H1 (cell line): Measurements from ENCODE around the gene GREB1L. TPM values are rescaled to one million over a fixed set of nuclear protein-coding genes. Genes with fewer than 3 reads are reported as not detected.

Experiments
- CTCF ChIA-PET: fragments of 300-600 bp; sonication (Branson Sonifier 250); formaldehyde crosslinking; loops from one replicate; lab custom pipeline; 2021; ENCODE audit not compliant: partially characterized antibody; lab: Charles Lee
- POLR2A ChIA-PET: fragments of 300-600 bp; sonication (Branson Sonifier 250); formaldehyde crosslinking; loops from one replicate; lab custom pipeline; 2021; ENCODE audit warnings: inconsistent platforms; ENCODE audit not compliant: partially characterized antibody; lab: Charles Lee
- DNase-seq, 2 experiments: peaks; one replicate each; pipeline versions ENCODE4 v3.0.0 to v3.0.0-alpha.2; 2010 to 2022; ENCODE audit warnings: low spot score in 2 of 2, low read depth in 1 of 2, mixed read lengths in 1 of 2
- FAIRE-seq: peaks from 2 replicates; lab custom pipeline; 2011; peaks lifted over from hg19 to GRCh38; lab: Jason Lieb, UNC
- H2AFZ ChIP-seq: 2 replicates; pipeline ENCODE4 v1.8.1; 2012; ENCODE audit warnings: low read length, inconsistent platforms
- H2AK5ac ChIP-seq: 2 replicates; pipeline ENCODE4 v1.6.1; 2013; ENCODE audit warnings: low read depth, low read length
- H2BK120ac ChIP-seq: replicated peaks from 2 replicates; pipeline ENCODE3; 2013; ENCODE audit warnings: low read depth, low read length, inconsistent platforms
- H2BK12ac ChIP-seq: 2 replicates; pipeline ENCODE4 v1.6.1; 2013; ENCODE audit warnings: low read depth, low read length
- H2BK15ac ChIP-seq: 2 replicates; pipeline ENCODE4 v1.6.1; 2013; ENCODE audit warnings: low read length
- H2BK20ac ChIP-seq: 2 replicates; pipeline ENCODE4 v1.6.1; 2013; ENCODE audit warnings: low read length
- H2BK5ac ChIP-seq: 2 replicates; pipeline ENCODE4 v1.6.1; 2013; ENCODE audit warnings: low read depth, low read length
- H3K14ac ChIP-seq: 2 replicates; pipeline ENCODE4 v1.6.1; 2013; ENCODE audit warnings: inconsistent platforms; ENCODE audit not compliant: insufficient read length
- H3K18ac ChIP-seq: 2 replicates; pipeline ENCODE4 v1.6.1; 2013; ENCODE audit warnings: low read length; ENCODE audit errors: extremely low read depth
- H3K23ac ChIP-seq: 2 replicates; pipeline ENCODE4 v1.6.1; 2013; ENCODE audit warnings: inconsistent platforms; ENCODE audit not compliant: insufficient read length
- H3K23me2 ChIP-seq: 2 replicates; pipeline ENCODE4 v1.6.1; 2013; ENCODE audit warnings: low read depth, low read length
- H3K27ac ChIP-seq: 2 replicates; pipeline ENCODE4 v1.6.1; 2011; ENCODE audit warnings: low read depth, low read length, inconsistent platforms
- H3K27me3 ChIP-seq, 4 experiments: replicated peaks in 1 of 4; 1 replicate in 1 of 4; 2 replicates in 3 of 4; pipeline versions ENCODE4 v1.6.1 to v1.8.1; 2011 to 2013; ENCODE audit warnings: low read length in 3 of 4, mild to moderate bottlenecking in 3 of 4, inconsistent platforms in 2 of 4, mixed read lengths in 2 of 4, moderate library complexity in 1 of 4; ENCODE audit not compliant: control insufficient read depth in 3 of 4, insufficient read depth in 3 of 4; ENCODE audit errors: extremely low read depth in 1 of 4
- H3K36me3 ChIP-seq, 4 experiments: 2 replicates each; pipeline versions ENCODE4 v1.6.1 to v1.8.1; 2011 to 2013; ENCODE audit warnings: mild to moderate bottlenecking in 4 of 4, low read length in 3 of 4, moderate library complexity in 2 of 4, control low read depth in 1 of 4, inconsistent platforms in 1 of 4; ENCODE audit not compliant: insufficient read depth in 4 of 4, control insufficient read depth in 2 of 4
- H3K4ac ChIP-seq: replicated peaks from 2 replicates; pipeline ENCODE3; 2013; ENCODE audit warnings: low read length, low read depth, mixed read lengths, inconsistent platforms; ENCODE audit not compliant: insufficient read length
- H3K4me1 ChIP-seq, 4 experiments: replicated peaks in 1 of 4; 1 replicate in 1 of 4; 2 replicates in 3 of 4; pipeline versions ENCODE4 v1.6.1 to v1.8.1; 2011 to 2013; ENCODE audit warnings: low read length in 3 of 4, inconsistent platforms in 2 of 4, mixed read lengths in 1 of 4; ENCODE audit not compliant: insufficient read depth in 4 of 4, control insufficient read depth in 3 of 4
- H3K4me2 ChIP-seq, 2 experiments: 2 replicates each; pipeline versions ENCODE4 v1.6.1 to v1.8.1; 2011 to 2013; ENCODE audit warnings: low read depth in 2 of 2, low read length in 2 of 2, control low read depth in 1 of 2, inconsistent platforms in 1 of 2, mild to moderate bottlenecking in 1 of 2; ENCODE audit not compliant: insufficient read depth in 1 of 2
- H3K4me3 ChIP-seq, 4 experiments: fragments of 200-600, 300-600 bp in 1 of 4; sonication (generic), shearing (Covaris generic), sonication (Bioruptor Twin) in 1 of 4; 2 replicates each; pipeline versions ENCODE4 v1.5.1 to v1.8.1; 2011 to 2016; ENCODE audit warnings: low read length in 4 of 4, low read depth in 3 of 4, control low read depth in 2 of 4, inconsistent platforms in 2 of 4, mild to moderate bottlenecking in 2 of 4, mixed read lengths in 1 of 4, moderate library complexity in 1 of 4; ENCODE audit not compliant: insufficient read depth in 2 of 4; ENCODE audit errors: extremely low read depth in 1 of 4
- H3K56ac ChIP-seq: replicated peaks from 2 replicates; pipeline ENCODE3; 2013; ENCODE audit warnings: low read depth, mild to moderate bottlenecking, mixed read lengths, low read length, inconsistent platforms; ENCODE audit not compliant: insufficient read length
- H3K79me1 ChIP-seq: 2 replicates; pipeline ENCODE4 v1.6.1; 2013; ENCODE audit warnings: low read depth, low read length, control low read depth
- H3K79me2 ChIP-seq, 2 experiments: 2 replicates each; pipeline versions ENCODE4 v1.6.1 to v1.8.1; 2012 to 2013; ENCODE audit warnings: low read length in 2 of 2, mild to moderate bottlenecking in 2 of 2, inconsistent platforms in 1 of 2; ENCODE audit not compliant: insufficient read depth in 2 of 2, control insufficient read depth in 1 of 2
- H3K9ac ChIP-seq, 4 experiments: replicated peaks in 1 of 4; 1 replicate in 1 of 4; 2 replicates in 3 of 4; pipeline versions ENCODE4 v1.6.1 to v1.8.1; 2011 to 2013; ENCODE audit warnings: low read depth in 3 of 4, low read length in 3 of 4, control low read depth in 2 of 4, mild to moderate bottlenecking in 2 of 4, moderate library complexity in 2 of 4, inconsistent platforms in 1 of 4; ENCODE audit errors: extremely low read depth in 1 of 4
- H3K9me3 ChIP-seq, 2 experiments: 2 replicates each; pipeline versions ENCODE4 v1.6.1 to v1.8.1; 2012 to 2013; ENCODE audit warnings: mild to moderate bottlenecking in 2 of 2, moderate library complexity in 2 of 2, control low read depth in 1 of 2, inconsistent platforms in 1 of 2, low read depth in 1 of 2, low read length in 1 of 2, mixed read lengths in 1 of 2; ENCODE audit not compliant: insufficient read depth in 2 of 2
- H4K20me1 ChIP-seq, 2 experiments: replicated peaks in 1 of 2; 2 replicates each; pipeline versions ENCODE3 to v1.8.1; 2011 to 2013; ENCODE audit warnings: inconsistent platforms in 2 of 2, low read length in 2 of 2, mild to moderate bottlenecking in 1 of 2; ENCODE audit not compliant: insufficient read depth in 2 of 2, control insufficient read depth in 1 of 2
- H4K5ac ChIP-seq: 2 replicates; pipeline ENCODE4 v1.6.1; 2013; ENCODE audit warnings: low read length, low read depth, mixed read lengths, inconsistent platforms; ENCODE audit not compliant: insufficient read length
- H4K8ac ChIP-seq: 2 replicates; pipeline ENCODE4 v1.8.0; 2013; ENCODE audit warnings: mild to moderate bottlenecking, moderate library complexity, low read length, inconsistent platforms; ENCODE audit not compliant: insufficient read depth; ENCODE audit errors: extremely low read depth
- H4K91ac ChIP-seq: replicated peaks from 2 replicates; pipeline ENCODE3; 2013; ENCODE audit warnings: low read length, mixed read lengths, inconsistent platforms; ENCODE audit not compliant: insufficient read length
- NRF1 ChIP-seq: IDR thresholded peaks from 2 replicates; pipeline ENCODE4 v1.6.1; 2011; ENCODE audit warnings: mild to moderate bottlenecking, low read depth, low read length, improper control_type of control experiment
- SIN3A ChIP-seq, 2 experiments: IDR thresholded peaks in 1 of 2; conservative IDR thresholded peaks in 1 of 2; 2 replicates each; pipeline ENCODE4 v1.6.1; 2011 to 2012; ENCODE audit warnings: low read length in 2 of 2, improper control_type of control experiment in 1 of 2, low read depth in 1 of 2, mild to moderate bottlenecking in 1 of 2
- WGBS, 2 experiments: shearing (Covaris generic) in 1 of 2; methylation state at CpG; one replicate each; pipeline versions ENCODE4 v1.1.6 to v1.1.7; 2013 to 2015; ENCODE audit warnings: low lambda C conversion rate in 2 of 2, mixed read lengths in 2 of 2, inconsistent platforms in 1 of 2, low coverage in 1 of 2, missing lambda C conversion rate in 1 of 2; ENCODE audit not compliant: insufficient replicate concordance in 2 of 2, insufficient coverage in 1 of 2, insufficient read length in 1 of 2; ENCODE audit errors: extremely low coverage in 1 of 2, missing lambda C conversion rate in 1 of 2; 5-methylcytosine and 5-hydroxymethylcytosine counted together
- polyA plus RNA-seq, 7 experiments: library from polyadenylated mRNA; depleted of rRNA in 3 of 7; stranded (reverse) in 5 of 7; unstranded in 2 of 7; fragments of >200 nt in 5 of 7; fragments of 200-250 nt in 2 of 7; gene quantifications; 1 replicate in 5 of 7; 2 replicates in 1 of 7; 4 replicates in 1 of 7; pipeline versions ENCODE4 v1.2.1 to v1.2.3, GENCODE V29; 2011 to 2013; ENCODE audit warnings: missing spikeins in 2 of 7, mixed read lengths in 2 of 7
- total RNA-seq: library from RNA; stranded (reverse); fragmentation: NEBNext Ultra II Directional; extraction: Animal tissue kit (Norgen Biotek cat#: 25700); gene quantifications from 2 replicates; pipeline ENCODE4 v1.2.1, GENCODE V29; 2021
- TF ChIP-seq, protein P1 (sequence below): IDR thresholded peaks from 2 replicates; pipeline ENCODE4 v1.6.1; 2011; ENCODE audit warnings: low read length, improper control_type of control experiment

The GREB1L gene
- total and polyA plus RNA-seq, 2 of the 8 experiments (the other 6 are each of a cell fraction or from before 2014, with no cell fraction given): 0.34 to 1.6 TPM

DNA sequence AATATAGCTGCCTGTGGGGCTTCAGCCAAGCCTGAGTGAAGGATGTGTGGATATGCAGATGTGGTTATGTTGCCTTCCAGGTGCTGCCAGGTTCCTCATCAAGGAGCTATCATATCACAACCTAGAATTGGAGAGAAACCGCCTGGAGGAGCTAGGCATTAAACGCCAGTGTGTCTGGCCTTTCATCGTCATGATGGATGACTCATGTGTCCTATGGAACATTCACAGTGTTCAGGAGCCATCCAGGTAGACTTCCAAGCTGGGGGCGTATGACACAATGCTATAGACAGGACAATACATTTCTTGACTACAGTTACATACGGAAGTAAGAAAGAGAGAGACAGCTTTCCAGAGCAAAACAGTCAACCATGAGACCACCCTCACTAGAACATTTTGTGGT lies 271.7 kb downstream of the GREB1L start:
- no peak overlapping the region for H3K18ac ChIP-seq
- H3K36me3 ChIP-seq: peaks cover 0 to 20% (median 4%) of the 10 kb centered on the region in 4 experiments; a peak in 4 of 8 replicates
- H4K8ac ChIP-seq: no peak overlapping the region
- DNase-seq: peak in 1 of 2 experiments; percentile 30
- H3K9me3 ChIP-seq: no peaks in the 10 kb centered on the region; a peak in 1 of 4 replicates
- no peak overlapping the region for H2AK5ac ChIP-seq
- H3K4me2 ChIP-seq: no peak overlapping the region
- no peak overlapping the region for H2BK120ac ChIP-seq
- CTCF ChIA-PET: interaction anchor here (0.8 to 1.6 kb wide), 3 partner anchors 11 to 25 kb away, joined by 3 to 5 read pairs (median 4); no protein-coding TSS in a partner anchor
- TF ChIP-seq SIN3A (conservative IDR thresholded peaks at IDR 0.05 in 1 of 2, IDR thresholded peaks at IDR 0.05 in 1 of 2; ENCODE audit: low read depth in 1 of 2, low read length in 2 of 2) (no peak), NRF1 (no peak)
- TF ChIP-seq, protein P1, sequence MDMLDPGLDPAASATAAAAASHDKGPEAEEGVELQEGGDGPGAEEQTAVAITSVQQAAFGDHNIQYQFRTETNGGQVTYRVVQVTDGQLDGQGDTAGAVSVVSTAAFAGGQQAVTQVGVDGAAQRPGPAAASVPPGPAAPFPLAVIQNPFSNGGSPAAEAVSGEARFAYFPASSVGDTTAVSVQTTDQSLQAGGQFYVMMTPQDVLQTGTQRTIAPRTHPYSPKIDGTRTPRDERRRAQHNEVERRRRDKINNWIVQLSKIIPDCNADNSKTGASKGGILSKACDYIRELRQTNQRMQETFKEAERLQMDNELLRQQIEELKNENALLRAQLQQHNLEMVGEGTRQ: no peak
- 0 out of 2 replicates have a peak, but pooled peaks cover 2% of the 10 kb centered on the region for H3K79me1 ChIP-seq
- no peak overlapping the region for H3K14ac ChIP-seq
- no peaks in the 10 kb centered on the region for H3K4me1 ChIP-seq
- no peak overlapping the region for H3K4me3 ChIP-seq
- H4K20me1 ChIP-seq: no peaks in the 10 kb centered on the region
- POLR2A ChIA-PET: interaction anchor here (1.1 kb wide), 1 partner anchor 25 kb away, joined by 3 read pairs; no protein-coding TSS in a partner anchor
- H3K56ac ChIP-seq: no peak overlapping the region
- no peak overlapping the region for H4K91ac ChIP-seq
- no peak overlapping the region for H3K9ac ChIP-seq
- H3K4ac ChIP-seq: no peak overlapping the region
- 88% methylated on average over 5 of the region's 5 CpGs; no CpG with 5 or more reads in 1 of the 2 experiments for WGBS, 2 experiments
- H3K79me2 ChIP-seq: no peaks in the 10 kb centered on the region
- no peak overlapping the region for H4K5ac ChIP-seq
- no peak overlapping the region for H2AFZ ChIP-seq
- no peaks in the 10 kb centered on the region for H3K27me3 ChIP-seq
- no peak overlapping the region for H2BK20ac ChIP-seq
- no peak overlapping the region for H2BK15ac ChIP-seq
- FAIRE-seq: no peak
- H3K23ac ChIP-seq: no peak overlapping the region
- no peak overlapping the region for H3K27ac ChIP-seq
- no peaks in the 10 kb centered on the region for H3K23me2 ChIP-seq
- no peak overlapping the region for H2BK5ac ChIP-seq
- no peak overlapping the region for H2BK12ac ChIP-seq
